PC-9 (cell line): ENCODE measurements around the gene RNF151. TPM values are rescaled to one million over a fixed set of nuclear protein-coding genes. Genes with fewer than 3 reads are reported as not detected.

Source experiments
- BruUV-seq: library from RNA; stranded (reverse); fragments of 400-500 nt; replicated peaks from 2 replicates; lab custom pipeline; 2021; lab: Mats Ljungman, UMichigan
- CTCF ChIA-PET: fragments of 300-600 bp; sonication (Branson Sonifier 250); formaldehyde crosslinking; loops from one replicate; lab custom pipeline; 2022; ENCODE audit warnings: antibody characterized with exemption; lab: Charles Lee
- POLR2A ChIA-PET: fragments of 300-600 bp; sonication (Branson Sonifier 250); formaldehyde crosslinking; loops from one replicate; lab custom pipeline; 2022; ENCODE audit warnings: antibody characterized with exemption; ENCODE audit not compliant: unreplicated experiment; lab: Charles Lee
- DNase-seq, 2 experiments: peaks; one replicate each; pipeline versions ENCODE4 v3.0.0 to v3.0.0-alpha.2; 2015 to 2022; ENCODE audit warnings: mixed read lengths in 1 of 2
- H2AFZ ChIP-seq: fragments of 200-600 bp; sonication (generic); 2 replicates; pipeline ENCODE4 v1.8.1; 2017; ENCODE audit warnings: antibody characterized with exemption
- H3F3A ChIP-seq: fragments of 200-600 bp; sonication (generic); 2 replicates; pipeline ENCODE4 v1.8.1; 2017; ENCODE audit warnings: antibody characterized with exemption, mild to moderate bottlenecking, low read depth; ENCODE audit not compliant: insufficient read depth
- H3K27ac ChIP-seq: fragments of 200-600 bp; sonication (generic); 2 replicates; pipeline ENCODE4 v1.6.1; 2016; ENCODE audit warnings: mixed run types
- H3K27me3 ChIP-seq: fragments of 200-600 bp; sonication (generic); 2 replicates; pipeline ENCODE4 v1.6.1; 2016; ENCODE audit warnings: low read depth, mixed run types; ENCODE audit not compliant: insufficient read depth
- H3K36me3 ChIP-seq: fragments of 200-600 bp; sonication (generic); 2 replicates; pipeline ENCODE4 v1.6.1; 2016; ENCODE audit warnings: low read depth, mixed run types
- H3K4me1 ChIP-seq: fragments of 200-600 bp; sonication (generic); replicated peaks from 2 replicates; pipeline ENCODE4 v1.6.1; 2016; ENCODE audit warnings: mixed run types; ENCODE audit not compliant: insufficient read depth
- H3K4me2 ChIP-seq: fragments of 200-600 bp; sonication (generic); 2 replicates; pipeline ENCODE4 v1.6.1; 2017; ENCODE audit warnings: mixed run types
- H3K4me3 ChIP-seq: fragments of 200-600 bp; sonication (generic); 2 replicates; pipeline ENCODE4 v1.6.1; 2016; ENCODE audit warnings: mixed run types
- H3K79me2 ChIP-seq: fragments of 200-600 bp; sonication (generic); 2 replicates; pipeline ENCODE4 v1.6.1; 2017; ENCODE audit warnings: low read depth, mixed run types
- H3K9me2 ChIP-seq: fragments of 200-600 bp; sonication (generic); 2 replicates; pipeline ENCODE4 v1.8.1; 2017; ENCODE audit warnings: mild to moderate bottlenecking; ENCODE audit not compliant: insufficient read depth
- H3K9me3 ChIP-seq: fragments of 200-600 bp; sonication (generic); 2 replicates; pipeline ENCODE4 v1.8.1; 2016; ENCODE audit warnings: low read depth; ENCODE audit not compliant: insufficient read depth
- H4K20me1 ChIP-seq: fragments of 200-600 bp; sonication (generic); 2 replicates; pipeline ENCODE4 v1.8.1; 2017; ENCODE audit not compliant: insufficient read depth
- EZH2 ChIP-seq: fragments of 200-600 bp; sonication (generic); IDR thresholded peaks from 2 replicates; pipeline ENCODE4 v1.8.0; 2017; ENCODE audit warnings: antibody characterized with exemption, low read depth
- intact Hi-C: fragments of 100-400 bp; cut with micrococcal nuclease; formaldehyde crosslinking; loops from one replicate; pipeline ENCODE4 v1.10.0; 2022; ENCODE audit not compliant: unreplicated experiment
- total RNA-seq: library from RNA; stranded (reverse); gene quantifications from 2 replicates; pipeline ENCODE4 v1.2.3, GENCODE V29; 2021
- TF ChIP-seq, protein P1 (sequence below): fragments of 200-600 bp; sonication (generic); conservative IDR thresholded peaks from 2 replicates; pipeline ENCODE4 v1.6.1; 2017; ENCODE audit warnings: mixed run types, antibody characterized with exemption, mild to moderate bottlenecking, moderate library complexity

RNF151 gene
- total RNA-seq, 1 experiment from 2014 or later = not detected

DNA sequence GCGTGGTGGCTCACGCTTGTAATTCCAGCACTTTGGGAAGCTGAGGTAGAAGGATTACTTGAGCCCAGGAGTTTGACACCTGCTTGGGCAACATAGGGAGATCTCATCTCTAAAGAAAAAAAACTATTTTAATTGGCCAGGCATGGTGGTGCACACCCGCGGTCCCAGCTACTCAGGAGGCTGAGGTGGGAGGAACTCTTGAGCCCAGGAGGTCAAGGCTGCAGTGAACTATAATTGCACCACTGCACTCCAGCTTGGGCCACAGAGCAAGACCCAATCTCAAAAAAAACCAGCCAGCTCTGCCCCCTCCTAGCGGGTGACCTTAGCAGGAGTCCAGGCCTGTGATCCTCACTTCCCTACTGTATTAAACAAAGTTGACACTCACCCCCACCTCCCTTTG is 42.6 kb upstream of the RNF151 start:
- no peak for TF ChIP-seq EZH2
- TF ChIP-seq, protein P1, sequence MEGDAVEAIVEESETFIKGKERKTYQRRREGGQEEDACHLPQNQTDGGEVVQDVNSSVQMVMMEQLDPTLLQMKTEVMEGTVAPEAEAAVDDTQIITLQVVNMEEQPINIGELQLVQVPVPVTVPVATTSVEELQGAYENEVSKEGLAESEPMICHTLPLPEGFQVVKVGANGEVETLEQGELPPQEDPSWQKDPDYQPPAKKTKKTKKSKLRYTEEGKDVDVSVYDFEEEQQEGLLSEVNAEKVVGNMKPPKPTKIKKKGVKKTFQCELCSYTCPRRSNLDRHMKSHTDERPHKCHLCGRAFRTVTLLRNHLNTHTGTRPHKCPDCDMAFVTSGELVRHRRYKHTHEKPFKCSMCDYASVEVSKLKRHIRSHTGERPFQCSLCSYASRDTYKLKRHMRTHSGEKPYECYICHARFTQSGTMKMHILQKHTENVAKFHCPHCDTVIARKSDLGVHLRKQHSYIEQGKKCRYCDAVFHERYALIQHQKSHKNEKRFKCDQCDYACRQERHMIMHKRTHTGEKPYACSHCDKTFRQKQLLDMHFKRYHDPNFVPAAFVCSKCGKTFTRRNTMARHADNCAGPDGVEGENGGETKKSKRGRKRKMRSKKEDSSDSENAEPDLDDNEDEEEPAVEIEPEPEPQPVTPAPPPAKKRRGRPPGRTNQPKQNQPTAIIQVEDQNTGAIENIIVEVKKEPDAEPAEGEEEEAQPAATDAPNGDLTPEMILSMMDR = no peak
- H3K79me2 ChIP-seq = no peaks in the 10 kb centered on the region
- no peak for DNase-seq
- H3F3A ChIP-seq = peaks cover 20% of the 10 kb centered on the region; the same call in 1 of the 2 replicates
- intact Hi-C loops = no loop called here
- no peak overlapping the region for H2AFZ ChIP-seq
- peaks cover 28% of the 10 kb centered on the region; the same call in 1 of the 2 replicates for H3K27me3 ChIP-seq
- peaks cover 16% of the 10 kb centered on the region for H3K4me1 ChIP-seq
- H3K36me3 ChIP-seq = no peaks in the 10 kb centered on the region
- ChIA-PET CTCF (no interaction called here), POLR2A (interaction anchor here (0.7 kb wide), 1 partner anchor 1109 kb away, joined by 12 read pairs; no protein-coding TSS in a partner anchor)
- H4K20me1 ChIP-seq = no peaks in the 10 kb centered on the region
- no peaks in the 10 kb centered on the region for H3K9me3 ChIP-seq
- H3K4me2 ChIP-seq = peak overlapping the region; percentile 48
- no peak overlapping the region for H3K27ac ChIP-seq
- no peak overlapping the region for H3K4me3 ChIP-seq
- no TSS peak for BruUV-seq
- H3K9me2 ChIP-seq = no peaks in the 10 kb centered on the region

DNA sequence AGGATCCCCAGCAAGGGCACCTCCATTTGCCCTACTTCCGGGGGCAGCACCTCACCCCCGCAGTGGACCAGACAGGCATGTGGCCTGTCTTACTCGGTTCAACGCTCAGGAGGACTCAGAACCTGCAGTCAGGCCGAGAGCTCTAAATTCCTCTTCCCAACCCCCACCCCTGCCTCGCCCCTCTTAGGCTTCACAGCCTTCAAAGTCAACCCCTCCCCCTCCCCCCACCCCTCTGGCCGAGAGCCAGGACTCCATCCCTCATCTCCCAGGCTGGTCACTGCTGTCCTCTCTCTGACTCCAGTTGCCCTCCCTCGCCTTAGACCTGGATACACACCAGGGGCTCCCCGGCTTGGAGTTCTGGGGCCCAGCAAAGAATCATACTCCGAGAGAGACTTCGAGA is 40.4 kb upstream of the RNF151 start:
- peaks cover 18% of the 10 kb centered on the region; the same call in 1 of the 2 replicates for H3F3A ChIP-seq
- ChIA-PET POLR2A (interaction anchor here (0.6 kb wide), 1 partner anchor 46 kb away, joined by 3 read pairs; the partner anchor contains the start of gene TBL3), CTCF (no interaction called here)
- H3K4me3 ChIP-seq = no peak overlapping the region
- H3K9me3 ChIP-seq = no peaks in the 10 kb centered on the region
- H3K9me2 ChIP-seq = no peaks in the 10 kb centered on the region
- DNase-seq = no peak
- H3K27ac ChIP-seq = no peak overlapping the region
- H3K27me3 ChIP-seq = peaks cover 8% of the 10 kb centered on the region; the same call in 1 of the 2 replicates
- no peaks in the 10 kb centered on the region for H4K20me1 ChIP-seq
- H3K4me1 ChIP-seq = peaks cover 16% of the 10 kb centered on the region
- no TSS peak for BruUV-seq
- no peaks in the 10 kb centered on the region for H3K79me2 ChIP-seq
- H2AFZ ChIP-seq = no peak overlapping the region
- TF ChIP-seq EZH2 = no peak
- TF ChIP-seq, protein P1 = no peak
- H3K36me3 ChIP-seq = no peaks in the 10 kb centered on the region
- intact Hi-C loops = no loop called here
- H3K4me2 ChIP-seq = no peak overlapping the region

DNA sequence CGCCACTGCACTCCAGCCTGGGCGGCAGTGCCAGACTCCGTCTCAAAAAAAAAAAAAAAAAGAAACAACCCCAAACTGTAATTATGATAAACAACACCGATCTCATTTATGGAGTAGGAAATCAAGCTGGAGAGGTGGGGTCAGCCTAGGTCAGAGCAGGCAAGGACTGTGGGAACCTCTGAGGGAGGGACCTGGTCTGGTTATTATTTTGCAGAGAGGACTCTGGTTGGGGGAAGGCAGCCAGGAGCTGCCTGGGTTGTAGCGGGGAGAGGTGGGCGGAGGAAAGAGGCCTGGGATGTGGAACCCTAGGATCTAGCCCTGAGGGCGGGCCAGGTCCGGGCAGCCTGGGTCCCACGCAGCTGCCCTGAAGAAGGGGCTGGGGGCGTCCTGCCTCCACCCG is 37.6 kb upstream of the RNF151 start:
- H3K79me2 ChIP-seq = no peaks in the 10 kb centered on the region
- TF ChIP-seq, protein P1 = no peak
- TF ChIP-seq EZH2 = no peak
- no peaks in the 10 kb centered on the region for H3K27me3 ChIP-seq
- ChIA-PET POLR2A (interaction anchor here (0.6 to 0.7 kb wide), 2 partner anchors 27 to 146 kb away, joined by 4 to 9 read pairs; partner anchors contain the start of gene NUBP2), CTCF (interaction anchor here (0.5 to 1.0 kb wide), 8 partner anchors 27 to 226 kb away, joined by 3 to 8 read pairs (median 4); partner anchors contain the start of gene TRAF7)
- BruUV-seq = no TSS peak
- peak overlapping the region; percentile 94 for H2AFZ ChIP-seq
- H3K36me3 ChIP-seq = no peaks in the 10 kb centered on the region
- H4K20me1 ChIP-seq = no peaks in the 10 kb centered on the region
- H3K27ac ChIP-seq = no peak overlapping the region
- H3K4me2 ChIP-seq = peak overlapping the region; percentile 66
- no peaks in the 10 kb centered on the region for H3K9me2 ChIP-seq
- intact Hi-C loops = loop anchor here (1.0 to 2.0 kb wide), 2 partner anchors 59 to 62 kb away; no protein-coding TSS in a partner anchor
- H3K9me3 ChIP-seq = no peaks in the 10 kb centered on the region
- DNase-seq = peak in 1 of 2 experiments; percentile 42
- H3K4me3 ChIP-seq = peak overlapping the region; percentile 67
- H3K4me1 ChIP-seq = peaks cover 2% of the 10 kb centered on the region; the same call in 1 of the 2 replicates
- peaks cover 4% of the 10 kb centered on the region; the same call in 1 of the 2 replicates for H3F3A ChIP-seq
